GM23338 (cell line): ENCODE measurements around the gene MARCHF5.
"Not testable (repeated sequence)": the region's sequence is repeated elsewhere in the genome, so short reads cannot be mapped to it uniquely, and the experiment has no call there.

Experiments used
- CREB1 ChIP-seq: fragments of 250-450 bp; sonication (Bioruptor Pico); IDR thresholded peaks from 2 replicates; pipeline ENCODE4 v1.5.0; 2020; ENCODE audit warnings: low read depth, mild to moderate bottlenecking, moderate library complexity
- CTCF ChIP-seq, 2 experiments: fragments of 200-600 bp in 1 of 2; sonication (generic) in 1 of 2; conservative IDR thresholded peaks; 2 replicates each; pipeline versions ENCODE4 v1.5.1 to v1.6.1; 2016 to 2017; ENCODE audit warnings: antibody characterized with exemption in 2 of 2, low read depth in 2 of 2, mild to moderate bottlenecking in 2 of 2, moderate library complexity in 1 of 2
- ETS1 ChIP-seq: IDR thresholded peaks from 2 replicates; pipeline ENCODE4 v1.6.1; 2016; ENCODE audit warnings: antibody characterized with exemption
- EZH2 ChIP-seq: fragments of 200-600 bp; sonication (generic); IDR thresholded peaks from one replicate; pipeline ENCODE4 v1.8.0; 2017; ENCODE audit warnings: antibody characterized with exemption, mild to moderate bottlenecking, low read depth; ENCODE audit not compliant: unreplicated experiment
- EZH2phosphoT487 ChIP-seq: fragments of 200-600 bp; sonication (generic); IDR thresholded peaks from one replicate; pipeline ENCODE4 v1.8.1; 2018; ENCODE audit warnings: antibody characterized with exemption; ENCODE audit not compliant: unreplicated experiment
- JUNB ChIP-seq: IDR thresholded peaks from one replicate; pipeline ENCODE4 v1.6.1; 2016; ENCODE audit warnings: antibody characterized with exemption; ENCODE audit not compliant: unreplicated experiment
- POLR2AphosphoS5 ChIP-seq: IDR thresholded peaks from 2 replicates; pipeline ENCODE4 v1.6.1; 2016; ENCODE audit warnings: antibody characterized with exemption, low read depth
- REST ChIP-seq: IDR thresholded peaks from one replicate; pipeline ENCODE4 v1.6.1; 2018; ENCODE audit warnings: antibody characterized with exemption; ENCODE audit not compliant: unreplicated experiment
- STAT1 ChIP-seq: IDR thresholded peaks from one replicate; pipeline ENCODE4 v1.6.1; 2016; ENCODE audit warnings: antibody characterized with exemption; ENCODE audit not compliant: unreplicated experiment
- ZNF331 ChIP-seq: fragments of 250-450 bp; sonication (Bioruptor Pico); IDR thresholded peaks from 2 replicates; pipeline ENCODE4 v1.5.0; 2020; ENCODE audit warnings: low read depth, mild to moderate bottlenecking, moderate library complexity
- ZNF462 ChIP-seq: fragments of 250-450 bp; sonication (Bioruptor Pico); IDR thresholded peaks from 2 replicates; pipeline ENCODE4 v1.5.0; 2020; ENCODE audit warnings: mild to moderate bottlenecking, moderate library complexity

GRCh38 chr10:92402234-92402633 is 111.3 kb downstream of the MARCHF5 start:
- TF ChIP-seq CTCF (conservative IDR thresholded peaks at IDR 0.05; ENCODE audit: low read depth in 2 of 2); POLR2AphosphoS5; CREB1 (CRISPR knock-in tag); EZH2phosphoT487; REST; STAT1; ETS1; EZH2; ZNF462 (CRISPR knock-in tag); ZNF331 (CRISPR knock-in tag); JUNB: not testable (repeated sequence)
